ENCODE data around the gene ATXN1L.

GRCh38 chr16:71899171-71899570 lies 53.4 kb downstream of the ATXN1L start:
- TF ChIP-seq, protein P1, sequence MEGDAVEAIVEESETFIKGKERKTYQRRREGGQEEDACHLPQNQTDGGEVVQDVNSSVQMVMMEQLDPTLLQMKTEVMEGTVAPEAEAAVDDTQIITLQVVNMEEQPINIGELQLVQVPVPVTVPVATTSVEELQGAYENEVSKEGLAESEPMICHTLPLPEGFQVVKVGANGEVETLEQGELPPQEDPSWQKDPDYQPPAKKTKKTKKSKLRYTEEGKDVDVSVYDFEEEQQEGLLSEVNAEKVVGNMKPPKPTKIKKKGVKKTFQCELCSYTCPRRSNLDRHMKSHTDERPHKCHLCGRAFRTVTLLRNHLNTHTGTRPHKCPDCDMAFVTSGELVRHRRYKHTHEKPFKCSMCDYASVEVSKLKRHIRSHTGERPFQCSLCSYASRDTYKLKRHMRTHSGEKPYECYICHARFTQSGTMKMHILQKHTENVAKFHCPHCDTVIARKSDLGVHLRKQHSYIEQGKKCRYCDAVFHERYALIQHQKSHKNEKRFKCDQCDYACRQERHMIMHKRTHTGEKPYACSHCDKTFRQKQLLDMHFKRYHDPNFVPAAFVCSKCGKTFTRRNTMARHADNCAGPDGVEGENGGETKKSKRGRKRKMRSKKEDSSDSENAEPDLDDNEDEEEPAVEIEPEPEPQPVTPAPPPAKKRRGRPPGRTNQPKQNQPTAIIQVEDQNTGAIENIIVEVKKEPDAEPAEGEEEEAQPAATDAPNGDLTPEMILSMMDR (IDR thresholded peaks at IDR 0.05): no peak
- TF ChIP-seq POLR2A (IDR thresholded peaks at IDR 0.05) (no peak), EP300 (IDR thresholded peaks at IDR 0.05) (no peak), POLR2AphosphoS5 (IDR thresholded peaks at IDR 0.05) (no peak)

Data from gastroesophageal sphincter (tissue), 3 donors.